Activated T-cell treated with anti-CD3 and anti-CD28 coated beads for 1 hour (primary cell): Measurements from ENCODE around the gene MRAP2.
"Not testable (repeated sequence)": the region's sequence is repeated elsewhere in the genome, so short reads cannot be mapped to it uniquely, and the experiment has no call there.

Source experiments
- DNase-seq: peaks from one replicate; pipeline ENCODE4 v3.0.0-alpha.2; 2020; ENCODE audit warnings: low read depth

MRAP2 gene

DNA sequence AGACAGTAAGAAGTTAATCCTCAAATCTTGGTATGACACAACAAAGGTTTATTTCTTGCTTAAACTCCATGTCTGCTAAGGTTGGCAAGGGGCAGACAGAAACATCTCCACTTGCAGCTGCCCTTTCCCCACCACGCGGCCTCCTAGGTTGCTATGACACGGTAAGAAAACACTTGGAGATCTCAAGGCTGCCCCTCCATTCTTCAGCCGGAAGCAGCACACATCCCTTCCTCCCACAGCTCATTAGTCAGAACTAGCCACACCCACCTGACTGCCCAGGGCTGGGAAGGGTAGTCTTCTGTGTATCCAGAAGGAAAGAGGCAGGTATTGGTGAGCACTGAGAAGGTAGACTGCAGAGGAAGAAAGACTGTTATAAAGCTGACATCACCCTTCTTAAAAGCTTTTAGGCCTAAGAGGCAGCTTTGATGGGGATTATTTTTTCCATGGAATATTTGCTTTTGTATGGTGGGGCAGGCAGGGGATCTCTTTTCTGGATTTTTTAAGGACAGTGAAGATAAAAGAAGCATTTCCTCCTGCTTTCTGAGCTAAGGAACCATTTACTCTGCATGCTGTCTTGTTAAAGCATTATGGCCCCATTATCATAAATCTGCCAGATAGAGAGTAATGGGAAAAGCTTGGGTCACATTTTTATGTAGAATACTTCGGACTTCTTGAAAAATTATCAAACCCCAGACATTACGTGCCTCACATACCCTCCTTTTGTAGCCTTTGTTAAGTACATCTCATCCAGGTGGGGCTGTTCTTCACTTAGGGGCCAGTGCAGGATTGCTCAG is 41.6 kb downstream of the MRAP2 start:
- no peak for DNase-seq

DNA sequence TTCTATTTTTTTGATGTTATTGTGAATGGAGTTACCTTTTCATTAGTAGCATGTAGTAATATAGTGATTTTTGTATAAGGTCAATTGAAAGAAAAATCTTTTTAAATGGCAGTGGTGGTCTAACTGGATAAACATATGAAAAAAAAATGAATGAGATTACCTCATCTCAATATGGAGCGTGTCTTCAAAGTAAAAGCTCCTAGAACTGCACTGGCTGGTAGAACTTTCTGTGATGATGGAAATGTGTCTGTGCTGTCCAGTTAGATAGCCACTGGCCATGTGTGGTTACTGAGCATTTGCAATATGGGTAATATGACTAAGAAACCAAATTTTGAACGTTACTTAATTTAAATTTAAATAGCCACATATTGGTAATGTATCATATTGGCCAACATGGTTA is 44.1 kb downstream of the MRAP2 start:
- DNase-seq: no peak

GRCh38 chr6:84078335-84078734 is 44.8 kb downstream of the MRAP2 start:
- DNase-seq: no peak

DNA sequence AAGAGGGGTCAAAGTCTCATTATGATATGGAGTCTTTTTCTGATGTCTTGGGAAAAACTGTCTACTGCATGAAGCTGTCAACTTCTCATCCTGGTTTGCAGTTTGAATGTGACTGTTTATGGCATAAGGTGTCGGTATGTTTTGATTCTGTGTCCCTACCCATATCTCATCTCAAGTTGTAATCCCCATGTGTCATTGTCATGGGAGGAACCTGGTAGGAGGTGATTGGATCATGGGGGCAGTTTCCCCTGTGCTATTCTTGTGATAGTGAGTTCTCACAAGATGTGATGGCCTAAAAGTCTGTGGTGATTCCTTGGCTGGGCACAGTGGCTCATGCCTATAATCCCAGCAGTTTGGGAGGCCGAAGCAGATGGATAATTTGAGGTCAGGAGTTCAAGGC is 47.6 kb downstream of the MRAP2 start:
- DNase-seq: no peak

DNA sequence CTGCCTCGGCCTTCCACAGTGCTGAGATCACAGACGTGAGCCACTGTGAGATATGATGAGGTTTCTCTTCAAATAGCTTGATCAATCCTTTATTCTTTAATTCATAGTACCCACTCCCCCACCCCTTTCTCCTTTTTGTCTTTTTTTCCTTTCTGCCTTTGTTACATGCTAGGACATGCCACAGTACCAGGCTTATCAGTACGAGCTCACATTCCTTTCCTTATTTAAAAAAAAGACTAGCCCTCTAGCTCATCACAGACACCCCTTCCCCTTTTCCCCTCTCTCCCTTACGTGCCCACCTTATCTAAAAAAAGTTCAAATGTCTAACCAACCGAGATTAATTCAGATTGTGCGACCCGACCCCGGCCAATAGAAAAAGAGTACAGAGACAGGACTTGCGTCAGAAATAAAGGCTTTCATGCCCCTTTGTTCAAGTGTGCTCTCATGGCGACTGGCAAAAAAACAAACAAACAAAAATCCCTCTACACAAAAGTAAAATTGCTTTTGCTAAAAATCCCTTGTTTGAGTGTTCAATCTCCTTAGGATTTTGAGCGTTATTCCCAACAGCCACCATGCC is 49.2 kb downstream of the MRAP2 start:
- DNase-seq: no peak

- DNase-seq: not testable (repeated sequence)
Observed at GRCh38 chr6:84084705-84085104, 51.1 kb downstream of the MRAP2 start.

- DNase-seq: no peak
Observed at GRCh38 chr6:84086056-84086455, 52.5 kb downstream of the MRAP2 start.

GRCh38 chr6:84086545-84087429 is 53.2 kb downstream of the MRAP2 start:
- no peak for DNase-seq

DNA sequence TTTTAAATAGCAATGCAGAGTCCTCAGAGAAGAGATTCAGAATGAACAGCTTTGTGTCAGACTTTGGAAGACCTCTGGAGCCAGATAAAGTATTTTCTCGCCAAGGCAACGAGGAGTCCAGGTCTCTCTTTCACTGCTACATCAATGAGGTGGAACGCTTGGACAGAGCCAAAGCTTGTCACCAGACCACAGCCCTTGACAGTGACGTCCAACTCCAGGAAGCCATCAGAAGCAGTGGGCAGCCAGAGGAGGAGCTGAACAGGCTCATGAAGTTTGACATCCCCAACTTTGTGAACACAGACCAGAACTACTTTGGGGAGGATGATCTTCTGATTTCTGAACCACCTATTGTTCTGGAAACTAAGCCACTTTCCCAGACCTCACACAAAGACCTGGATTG is 55.5 kb downstream of the MRAP2 start:
- DNase-seq: no peak

GRCh38 chr6:84089552-84089951 is 56.0 kb downstream of the MRAP2 start:
- no peak for DNase-seq

- DNase-seq: no peak
Observed at GRCh38 chr6:84093441-84094435, 60.2 kb downstream of the MRAP2 start.

GRCh38 chr6:84095156-84095555 is 61.6 kb downstream of the MRAP2 start:
- DNase-seq: no peak

DNA sequence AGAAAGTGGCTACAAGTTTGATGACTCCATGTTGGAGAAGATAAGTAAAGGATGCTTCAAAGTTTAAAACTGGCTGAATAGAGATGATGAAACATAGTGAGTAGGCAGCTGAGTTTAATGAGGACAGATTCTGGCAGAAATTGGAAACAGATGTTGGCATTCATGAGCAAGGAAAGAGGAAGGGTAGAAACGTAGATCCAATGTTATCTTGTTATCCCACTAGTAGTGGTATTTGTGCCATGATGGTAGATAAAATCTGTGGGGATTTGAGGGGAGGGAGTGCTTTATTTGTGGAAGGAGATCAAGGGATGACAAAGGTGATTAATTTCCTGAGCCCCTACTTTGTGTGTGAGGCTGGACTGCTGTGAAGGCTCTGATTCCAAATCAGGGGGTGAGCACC is 69.5 kb downstream of the MRAP2 start:
- DNase-seq: no peak

- not testable (repeated sequence) for DNase-seq
Observed at GRCh38 chr6:84105215-84105924, 71.8 kb downstream of the MRAP2 start.

GRCh38 chr6:84107495-84107894 is 73.9 kb downstream of the MRAP2 start:
- DNase-seq: no peak

- not testable (repeated sequence) for DNase-seq
Observed at GRCh38 chr6:84111351-84111750, 77.8 kb downstream of the MRAP2 start.

DNA sequence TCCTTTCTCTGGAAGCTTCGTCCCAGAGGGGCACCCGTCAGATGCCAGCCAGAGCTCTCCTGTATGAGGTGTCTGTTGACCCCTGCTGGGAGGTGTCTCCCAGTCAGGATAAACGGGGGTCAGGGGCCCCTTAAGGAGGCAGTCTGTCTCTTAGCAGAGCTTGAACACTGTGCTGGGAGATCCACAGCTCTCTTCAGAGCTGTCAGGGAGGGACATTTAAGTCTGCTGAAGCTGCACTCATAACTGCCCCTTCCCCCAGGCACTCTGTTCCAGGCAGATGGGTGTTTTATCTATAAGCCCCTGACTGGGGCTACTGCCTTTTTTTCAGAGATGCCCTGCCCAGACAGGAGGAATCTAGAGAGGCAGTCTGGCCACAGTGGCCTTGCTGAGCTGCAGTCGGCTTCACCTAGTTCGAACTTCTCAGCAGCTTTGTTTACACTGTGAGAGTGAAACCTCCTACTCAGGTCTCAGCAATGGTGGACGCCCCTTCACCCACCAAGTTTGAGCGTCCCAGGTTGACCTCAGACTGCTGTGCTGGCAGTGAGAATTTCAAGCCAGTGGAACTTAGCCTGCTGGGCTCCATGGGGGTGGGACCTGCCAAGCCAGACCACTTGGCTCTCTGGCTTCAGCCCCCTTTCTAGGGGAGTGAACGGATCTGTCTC is 81.5 kb downstream of the MRAP2 start:
- DNase-seq: not testable (repeated sequence)

GRCh38 chr6:84118191-84118590 is 84.6 kb downstream of the MRAP2 start:
- no peak for DNase-seq

DNA sequence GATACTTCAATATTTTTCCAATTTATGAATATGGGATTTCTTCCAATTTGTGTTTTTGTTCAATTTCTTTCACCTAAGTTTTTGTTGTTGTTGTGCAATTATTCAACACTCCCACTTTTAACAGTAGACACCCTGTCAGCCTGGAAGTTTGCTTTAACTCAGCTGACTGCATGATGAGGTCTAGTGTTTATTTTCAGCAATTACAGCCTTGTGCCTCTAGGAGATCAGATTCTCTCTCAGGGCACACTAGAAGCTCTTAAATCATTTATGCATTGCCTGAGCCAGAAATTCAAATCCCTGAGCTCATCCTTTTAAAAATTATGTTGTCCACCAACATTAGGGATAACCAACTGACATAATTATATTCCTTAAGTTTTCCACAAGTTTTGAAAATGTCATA is 85.7 kb downstream of the MRAP2 start:
- DNase-seq: no peak

DNA sequence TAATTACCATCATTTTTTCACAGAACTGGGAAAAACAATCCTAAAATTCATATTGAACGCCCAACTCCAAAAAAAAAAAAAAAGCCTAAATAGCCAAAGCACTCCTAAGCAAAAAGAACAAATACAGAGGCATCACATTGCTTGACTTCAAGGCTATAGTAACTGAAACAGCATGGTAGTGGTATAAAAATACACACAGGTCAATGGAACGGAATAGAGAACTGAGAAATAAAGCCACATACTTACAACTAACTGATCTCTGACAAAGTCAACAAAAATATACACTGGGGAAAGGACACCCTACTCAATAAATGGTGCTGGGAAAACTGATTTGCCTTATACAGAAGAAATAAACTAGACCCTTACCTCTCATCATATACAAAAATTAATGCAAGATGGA is 89.6 kb downstream of the MRAP2 start:
- DNase-seq: no peak
